Lung (tissue), 12 donors: Measurements from ENCODE around the gene FAP. TPM values are rescaled to one million over a fixed set of nuclear protein-coding genes. Genes with fewer than 3 reads are reported as not detected.

ENCODE experiments used
- ATAC-seq: fragments of 200-7000 bp; cut with Tn5 transposase; one replicate; pipeline ENCODE4 v1.9.1; 2020; ENCODE audit warnings: moderate number of reproducible peaks; ENCODE audit not compliant: insufficient read depth, low FRiP score
- DNase-seq, 3 donors: peaks; one replicate each; pipeline ENCODE4 v3.0.0-alpha.2; 2013 to 2017
- H3K27ac ChIP-seq, 2 donors: one replicate each; pipeline ENCODE4 v1.5.1; 2013; ENCODE audit warnings: mild to moderate bottlenecking in 2 of 2, moderate library complexity in 2 of 2, control low read depth in 1 of 2, inconsistent platforms in 1 of 2, low read depth in 1 of 2, low read length in 1 of 2
- H3K27me3 ChIP-seq, 3 donors: one replicate each; pipeline ENCODE4 v1.5.1; 2013; ENCODE audit warnings: low read length in 2 of 3; ENCODE audit not compliant: control insufficient read depth in 3 of 3, insufficient read depth in 3 of 3
- H3K36me3 ChIP-seq, 4 donors: one replicate each; pipeline ENCODE4 v1.5.1; 2013; ENCODE audit warnings: low read length in 4 of 4, mild to moderate bottlenecking in 1 of 4, moderate library complexity in 1 of 4; ENCODE audit not compliant: control insufficient read depth in 4 of 4, insufficient read depth in 4 of 4
- H3K4me1 ChIP-seq, 5 donors: one replicate each; pipeline ENCODE4 v1.5.1; 2013; ENCODE audit warnings: low read length in 5 of 5, mild to moderate bottlenecking in 2 of 5, moderate library complexity in 1 of 5; ENCODE audit not compliant: control insufficient read depth in 5 of 5, insufficient read depth in 5 of 5
- H3K4me3 ChIP-seq: one replicate; pipeline ENCODE4 v1.5.1; 2013; ENCODE audit warnings: mild to moderate bottlenecking, control low read depth, moderate library complexity
- H3K9ac ChIP-seq, 2 donors: one replicate each; pipeline ENCODE4 v1.5.1; 2013; ENCODE audit warnings: low read length in 2 of 2, control low read depth in 1 of 2; ENCODE audit not compliant: insufficient read depth in 1 of 2
- H3K9me3 ChIP-seq, 4 donors: one replicate each; pipeline ENCODE4 v1.5.1; 2013; ENCODE audit warnings: low read length in 3 of 4, mild to moderate bottlenecking in 1 of 4, moderate library complexity in 1 of 4; ENCODE audit not compliant: control insufficient read depth in 4 of 4, insufficient read depth in 3 of 4
- CTCF ChIP-seq: IDR thresholded peaks from 2 replicates; pipeline ENCODE4 v1.5.1; 2012; ENCODE audit warnings: mild to moderate bottlenecking; ENCODE audit errors: control extremely low read depth, extremely low read depth
- WGBS, 2 donors: extraction: QIAGEN DNeasy Blood & Tissue Kit; methylation state at CpG; one replicate each; pipeline ENCODE4 v1.1.7; 2013; 5-methylcytosine and 5-hydroxymethylcytosine counted together
- polyA plus RNA-seq, 2 donors: library from polyadenylated mRNA; stranded (reverse); fragments of 200-250 nt; gene quantifications; one replicate each; pipeline ENCODE4 v1.2.1, GENCODE V29; 2013
- total RNA-seq, 2 donors: library from RNA; depleted of rRNA in 1 of 2; stranded (reverse); fragments of >200 nt in 1 of 2; gene quantifications; one replicate each; pipeline ENCODE4 v1.2.1, GENCODE V29; 2014 to 2021
- donor health status: control.
- donor health status: control.
- donor health status: Bipolar disorder and iron deficiency.
- donor health status: healthy.
- donor health status: DM: yes; HTN: yes; CAD: no.

Gene FAP
- total and polyA plus RNA-seq, 4 donors, result 1.8 to 24.6 (median 4.8) TPM

- H3K36me3 ChIP-seq, result peaks cover 0 to 9% (median 4%) of the 10 kb centered on the region in 4 donors
These were observed 37.4 kb upstream of the FAP start for GRCh38 chr2:162280654-162281053.

GRCh38 chr2:162277381-162277780, 34.1 kb upstream of the FAP start:
- ATAC-seq (no peak), DNase-seq (no peak)
- TF ChIP-seq CTCF, result no peak
- peaks cover 0 to 13% (median 2%) of the 10 kb centered on the region in 4 donors for H3K36me3 ChIP-seq
- H3K9me3 ChIP-seq, result no peaks in the 10 kb centered on the region
- no peaks in the 10 kb centered on the region for H3K27me3 ChIP-seq
- H3K9ac ChIP-seq, result no peak overlapping the region
- no peak overlapping the region for H3K27ac ChIP-seq
- 46 to 73% methylated on average over 4 of the region's 4 CpGs for WGBS, 2 donors
- H3K4me3 ChIP-seq, result no peak overlapping the region
- no peaks in the 10 kb centered on the region for H3K4me1 ChIP-seq

More at GRCh38 chr2:162280654-162281053, 37.4 kb upstream of the FAP start:
- Histone ChIP-seq H3K9me3 (no peaks in the 10 kb centered on the region), H3K27ac (no peak overlapping the region), H3K9ac (no peak overlapping the region), H3K4me1 (no peaks in the 10 kb centered on the region), H3K27me3 (no peaks in the 10 kb centered on the region), H3K4me3 (no peak overlapping the region)
- WGBS, 2 donors, result 97 to 99% methylated on average over 1 of the region's 1 CpG
- ATAC-seq (no peak), DNase-seq (no peak)
- TF ChIP-seq CTCF, result no peak

- H3K9ac ChIP-seq, result no peak overlapping the region
- peaks cover 0 to 17% (median 6%) of the 10 kb centered on the region in 4 donors for H3K36me3 ChIP-seq
- no peak for DNase-seq
- H3K27ac ChIP-seq, result no peak overlapping the region
- no peaks in the 10 kb centered on the region for H3K9me3 ChIP-seq
- WGBS, 2 donors, result 100% methylated on average over 1 of the region's 1 CpG
- no peaks in the 10 kb centered on the region for H3K27me3 ChIP-seq
- H3K4me1 ChIP-seq, result no peaks in the 10 kb centered on the region
- ATAC-seq, result no peak
- no peak for TF ChIP-seq CTCF
- no peak overlapping the region for H3K4me3 ChIP-seq
These were observed 24.8 kb upstream of the FAP start for GRCh38 chr2:162267996-162268395.

GRCh38 chr2:162267496-162267895, 24.3 kb upstream of the FAP start:
- no peak overlapping the region for H3K9ac ChIP-seq
- ATAC-seq (no peak), DNase-seq (no peak)
- H3K4me3 ChIP-seq, result no peak overlapping the region
- no peaks in the 10 kb centered on the region for H3K4me1 ChIP-seq
- H3K36me3 ChIP-seq, result peaks cover 0 to 17% (median 6%) of the 10 kb centered on the region in 4 donors
- H3K27me3 ChIP-seq, result no peaks in the 10 kb centered on the region
- 94 to 98% methylated on average over 5 of the region's 5 CpGs for WGBS, 2 donors
- H3K27ac ChIP-seq, result no peak overlapping the region
- H3K9me3 ChIP-seq, result no peaks in the 10 kb centered on the region
- no peak for TF ChIP-seq CTCF
